Measurements from ENCODE around the gene GCC2.
"Not testable (repeated sequence)": the region's sequence is repeated elsewhere in the genome, so short reads cannot be mapped to it uniquely, and the experiment has no call there.

GCC2 gene

DNA sequence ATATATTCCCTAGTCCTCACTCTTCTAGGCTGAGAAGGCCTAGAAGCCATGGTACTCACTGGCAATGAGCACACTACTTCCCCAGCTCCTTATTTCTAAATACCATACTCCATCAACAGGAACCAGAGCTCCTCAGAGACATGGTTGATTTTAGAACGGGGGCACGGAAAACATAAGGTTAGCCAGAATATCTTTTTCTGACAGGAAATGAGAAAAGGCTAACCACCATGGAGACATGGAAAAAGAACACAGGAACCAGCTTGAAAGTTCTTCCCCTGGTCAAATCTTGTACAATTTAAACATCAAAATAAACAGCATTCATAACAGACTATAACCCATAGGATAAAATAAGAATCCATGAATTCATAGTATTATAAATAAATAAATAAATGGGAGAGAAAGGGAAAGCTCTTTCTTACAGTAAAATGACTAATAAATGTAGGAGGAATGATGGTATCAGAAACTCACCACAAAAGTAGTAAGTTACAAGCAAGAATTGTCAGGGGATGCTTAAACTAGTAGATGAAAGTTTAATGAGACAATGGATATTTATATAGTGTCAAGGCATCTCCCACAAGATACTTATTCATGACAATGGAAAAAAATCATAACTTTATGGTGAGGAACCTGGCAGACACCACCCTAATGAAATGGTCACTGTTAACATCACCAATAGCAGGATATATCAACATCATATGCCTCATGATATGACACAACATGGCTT is 20.6 kb upstream of the GCC2 start:
- TF ChIP-seq, protein P1, sequence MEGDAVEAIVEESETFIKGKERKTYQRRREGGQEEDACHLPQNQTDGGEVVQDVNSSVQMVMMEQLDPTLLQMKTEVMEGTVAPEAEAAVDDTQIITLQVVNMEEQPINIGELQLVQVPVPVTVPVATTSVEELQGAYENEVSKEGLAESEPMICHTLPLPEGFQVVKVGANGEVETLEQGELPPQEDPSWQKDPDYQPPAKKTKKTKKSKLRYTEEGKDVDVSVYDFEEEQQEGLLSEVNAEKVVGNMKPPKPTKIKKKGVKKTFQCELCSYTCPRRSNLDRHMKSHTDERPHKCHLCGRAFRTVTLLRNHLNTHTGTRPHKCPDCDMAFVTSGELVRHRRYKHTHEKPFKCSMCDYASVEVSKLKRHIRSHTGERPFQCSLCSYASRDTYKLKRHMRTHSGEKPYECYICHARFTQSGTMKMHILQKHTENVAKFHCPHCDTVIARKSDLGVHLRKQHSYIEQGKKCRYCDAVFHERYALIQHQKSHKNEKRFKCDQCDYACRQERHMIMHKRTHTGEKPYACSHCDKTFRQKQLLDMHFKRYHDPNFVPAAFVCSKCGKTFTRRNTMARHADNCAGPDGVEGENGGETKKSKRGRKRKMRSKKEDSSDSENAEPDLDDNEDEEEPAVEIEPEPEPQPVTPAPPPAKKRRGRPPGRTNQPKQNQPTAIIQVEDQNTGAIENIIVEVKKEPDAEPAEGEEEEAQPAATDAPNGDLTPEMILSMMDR (IDR thresholded peaks at IDR 0.05; ENCODE audit: low read depth, low read length, missing control alignments) = no peak
- H3K27me3 ChIP-seq (replicated peaks) = no peaks in the 10 kb centered on the region
- no peaks in the 10 kb centered on the region for H3K36me3 ChIP-seq (replicated peaks)
- in situ Hi-C loops (cut with HindIII; ENCODE audit: low pct_ligation_motif_present, low sequenced_read_pairs) = no loop called here
- no peak for DNase-seq
- H3K27ac ChIP-seq = no peak overlapping the region
- no peak overlapping the region for H3K4me3 ChIP-seq (ENCODE audit: low read depth, low read length)

DNA sequence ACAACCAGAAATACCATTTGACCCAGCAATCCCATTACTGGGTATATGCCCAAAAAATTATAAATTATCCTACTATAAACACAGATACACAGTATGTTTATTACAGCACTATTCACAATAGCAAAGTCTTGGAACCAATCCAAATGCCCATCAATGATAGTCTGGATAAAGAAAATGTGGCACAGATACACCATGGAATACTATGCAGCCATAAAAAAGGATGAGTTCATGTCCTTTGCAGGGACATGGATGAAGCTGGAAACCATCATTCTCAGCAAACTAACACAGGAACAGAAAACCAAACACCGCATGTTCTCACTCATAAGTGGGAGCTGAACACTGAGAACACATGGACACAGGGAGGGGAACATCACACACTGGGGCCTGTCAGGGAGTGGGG is 13.4 kb upstream of the GCC2 start:
- H3K27me3 ChIP-seq (replicated peaks); in situ Hi-C loops (cut with HindIII; ENCODE audit: low pct_ligation_motif_present, low sequenced_read_pairs): not testable (repeated sequence)

DNA sequence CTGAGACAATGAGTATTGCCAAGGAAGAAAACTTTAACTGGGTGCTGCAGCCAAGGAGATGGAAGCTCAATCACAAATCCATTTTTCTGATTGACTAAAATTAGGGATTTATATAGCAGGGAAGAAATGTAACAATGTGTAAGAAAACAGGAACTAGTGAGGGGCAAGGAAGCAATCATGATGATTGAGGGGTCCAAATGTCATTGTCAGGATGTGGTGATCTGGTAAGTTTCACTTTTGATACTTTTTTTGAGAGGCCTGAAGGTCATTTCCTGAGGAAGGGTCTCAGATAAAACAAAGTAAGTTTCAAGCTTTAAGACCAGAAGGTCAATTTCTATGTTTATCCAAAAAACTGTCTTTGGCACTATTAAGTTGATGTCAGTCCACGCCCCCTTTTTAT is 12.0 kb upstream of the GCC2 start:
- Histone ChIP-seq H3K36me3 (replicated peaks) (no peaks in the 10 kb centered on the region), H3K27ac (no peak overlapping the region), H3K4me3 (ENCODE audit: low read depth, low read length) (no peak overlapping the region), H3K27me3 (replicated peaks) (no peaks in the 10 kb centered on the region)
- DNase-seq = no peak
- TF ChIP-seq, protein P1 (IDR thresholded peaks at IDR 0.05; ENCODE audit: low read depth, low read length, missing control alignments) = no peak
- in situ Hi-C loops (cut with HindIII; ENCODE audit: low pct_ligation_motif_present, low sequenced_read_pairs) = no loop called here

More for the DNA sequence above, 13.4 kb upstream of the GCC2 start:
- not testable (repeated sequence) for DNase-seq; H3K27ac ChIP-seq; H3K36me3 ChIP-seq (replicated peaks); H3K4me3 ChIP-seq (ENCODE audit: low read depth, low read length)

DNA sequence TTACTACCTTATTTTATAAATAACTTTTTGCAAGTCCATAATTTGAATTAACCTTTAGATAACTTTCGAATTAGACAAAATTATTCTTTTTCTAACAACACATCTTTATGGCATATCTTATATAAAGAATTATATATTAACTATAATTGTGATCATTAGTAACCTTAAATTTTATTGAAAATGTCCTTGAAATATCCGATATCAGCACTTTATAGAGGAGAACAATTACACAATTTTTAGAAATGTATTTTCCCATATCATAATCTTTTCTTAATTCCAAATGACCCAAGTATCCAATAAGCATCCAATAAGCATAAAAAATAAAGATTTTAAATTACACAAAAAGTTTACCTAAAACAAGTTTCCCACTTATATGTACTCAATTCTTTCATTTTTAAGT is 7.3 kb upstream of the GCC2 start:
- in situ Hi-C loops (cut with HindIII; ENCODE audit: low pct_ligation_motif_present, low sequenced_read_pairs) = no loop called here
- Histone ChIP-seq H3K27ac (no peak overlapping the region), H3K4me3 (ENCODE audit: low read depth, low read length) (no peak overlapping the region), H3K27me3 (replicated peaks) (no peaks in the 10 kb centered on the region), H3K36me3 (replicated peaks) (no peaks in the 10 kb centered on the region)
- TF ChIP-seq, protein P1 (IDR thresholded peaks at IDR 0.05; ENCODE audit: low read depth, low read length, missing control alignments) = no peak
- DNase-seq = no peak

DNA sequence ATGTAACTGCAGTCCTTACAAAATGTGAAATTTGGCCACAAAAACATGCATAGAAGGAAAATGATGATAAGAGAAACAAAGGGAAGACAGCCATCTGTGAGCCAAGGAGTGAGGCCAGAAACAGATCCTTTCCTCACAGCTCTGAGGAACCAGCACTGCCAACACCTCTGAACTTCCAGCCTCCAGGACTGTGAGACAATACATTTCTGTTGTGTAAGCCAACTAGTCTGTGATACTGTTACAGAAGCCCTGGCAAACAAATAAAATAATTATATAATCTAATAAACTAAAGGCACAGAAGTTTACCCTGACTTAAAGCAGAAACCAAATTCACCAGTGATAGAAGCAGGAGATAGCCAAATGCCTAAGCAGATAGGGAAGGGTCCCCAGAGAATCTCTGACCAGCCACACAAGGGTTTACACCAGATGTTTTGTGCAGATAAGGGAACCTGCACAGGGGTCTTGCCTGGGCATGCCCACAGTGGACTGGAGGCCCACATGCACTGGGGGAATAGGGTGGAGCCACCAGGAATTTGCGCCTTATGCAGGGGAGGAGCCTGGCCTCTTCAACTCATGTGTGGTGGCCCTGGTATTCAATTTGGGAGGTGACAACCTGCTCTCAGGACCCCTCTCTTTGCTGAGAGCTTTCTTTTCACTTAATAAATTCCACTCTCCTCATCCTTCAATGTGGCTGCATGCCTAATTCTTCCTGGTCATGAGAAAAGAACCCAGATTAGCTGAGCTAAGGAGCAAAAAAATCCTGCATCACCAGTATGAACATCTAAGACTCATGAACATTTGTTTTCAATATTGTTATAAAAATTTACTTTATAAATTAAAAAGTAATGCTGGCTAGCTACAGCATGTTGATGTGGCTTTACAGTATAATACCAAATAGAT is 3.8 kb upstream of the GCC2 start:
- TF ChIP-seq, protein P1 (IDR thresholded peaks at IDR 0.05; ENCODE audit: low read depth, low read length, missing control alignments) = no peak
- Histone ChIP-seq H3K36me3 (replicated peaks) (no peaks in the 10 kb centered on the region), H3K27ac (no peak overlapping the region), H3K4me3 (ENCODE audit: low read depth, low read length) (no peak overlapping the region), H3K27me3 (replicated peaks) (no peaks in the 10 kb centered on the region)
- in situ Hi-C loops (cut with HindIII; ENCODE audit: low pct_ligation_motif_present, low sequenced_read_pairs) = no loop called here
- no peak for DNase-seq

DNA sequence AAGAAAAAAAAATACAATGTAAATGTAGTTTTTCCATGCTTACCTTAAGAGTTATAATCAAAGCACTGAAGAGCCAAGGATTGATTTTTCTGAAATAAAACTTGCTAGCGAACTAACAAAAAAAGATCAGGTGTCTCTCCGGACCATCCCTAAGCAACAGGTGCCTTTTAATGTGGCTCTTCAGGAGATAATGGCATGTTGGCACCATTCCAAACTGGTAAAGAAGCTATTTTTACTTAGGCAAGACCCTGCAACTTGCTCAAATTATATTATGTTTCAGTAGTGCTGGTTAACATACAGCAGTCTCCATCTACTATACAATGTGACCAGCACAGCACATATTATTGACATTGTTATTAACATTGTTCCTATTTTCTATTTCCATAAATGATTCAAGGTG is 2.3 kb upstream of the GCC2 start:
- TF ChIP-seq, protein P1 (IDR thresholded peaks at IDR 0.05; ENCODE audit: low read depth, low read length, missing control alignments) = no peak
- Histone ChIP-seq H3K36me3 (replicated peaks) (peaks cover 2% of the 10 kb centered on the region), H3K27me3 (replicated peaks) (no peaks in the 10 kb centered on the region), H3K4me3 (ENCODE audit: low read depth, low read length) (no peak overlapping the region), H3K27ac (no peak overlapping the region)
- DNase-seq = no peak
- in situ Hi-C loops (cut with HindIII; ENCODE audit: low pct_ligation_motif_present, low sequenced_read_pairs) = no loop called here

All from brain microvascular endothelial cell (primary cell).